CD4-positive, alpha-beta T cell (primary cell): ENCODE measurements around the gene TTLL12. TPM values are rescaled to one million over a fixed set of nuclear protein-coding genes. Genes with fewer than 3 reads are reported as not detected.

Experiments
- ATAC-seq: fragments of 200-7000 bp; cut with Tn5 transposase; one replicate; pipeline ENCODE4 v1.10.0; 2022; ENCODE audit warnings: mild to moderate bottlenecking; ENCODE audit not compliant: poor library complexity
- CTCF ChIA-PET: fragments of 350-600 bp; sonication (Branson Sonifier 250); formaldehyde crosslinking; loops from one replicate; lab custom pipeline; 2021; ENCODE audit warnings: antibody characterized with exemption, inconsistent platforms; lab: Charles Lee
- POLR2A ChIA-PET: fragments of 350-600 bp; sonication (Branson Sonifier 250); formaldehyde crosslinking; loops from one replicate; lab custom pipeline; 2021; ENCODE audit warnings: antibody characterized with exemption, inconsistent platforms; lab: Charles Lee
- DNase-seq, 14 experiments: peaks; one replicate each; pipeline ENCODE4 v3.0.0-alpha.2; 2013 to 2020; ENCODE audit warnings: mixed read lengths in 2 of 14
- H3K27ac ChIP-seq, 2 donors: one replicate each; pipeline versions ENCODE4 v1.5.1 to v1.7.0; 2013; ENCODE audit warnings: low read length in 2 of 2, low read depth in 1 of 2, mild to moderate bottlenecking in 1 of 2
- H3K27me3 ChIP-seq, 2 experiments: 1 replicate in 1 of 2; 2 replicates in 1 of 2; pipeline versions ENCODE4 v1.6.1 to v1.7.0; 2013; ENCODE audit warnings: low read length in 2 of 2, control low read depth in 1 of 2, mild to moderate bottlenecking in 1 of 2, moderate library complexity in 1 of 2; ENCODE audit not compliant: insufficient read depth in 2 of 2, control insufficient read depth in 1 of 2
- H3K36me3 ChIP-seq: one replicate; pipeline ENCODE4 v1.6.1; 2013; ENCODE audit warnings: low read length, control low read depth; ENCODE audit not compliant: insufficient read depth
- H3K4me1 ChIP-seq: one replicate; pipeline ENCODE4 v1.6.1; 2013; ENCODE audit warnings: low read length, control low read depth; ENCODE audit not compliant: insufficient read depth
- H3K4me3 ChIP-seq: one replicate; pipeline ENCODE4 v1.5.1; 2013; ENCODE audit warnings: mild to moderate bottlenecking, low read length, moderate library complexity
- H3K9me3 ChIP-seq, 2 experiments: 1 replicate in 1 of 2; 2 replicates in 1 of 2; pipeline versions ENCODE4 v1.6.1 to v1.7.0; 2013; ENCODE audit warnings: low read length in 2 of 2, mild to moderate bottlenecking in 2 of 2, control low read depth in 1 of 2, moderate library complexity in 1 of 2; ENCODE audit not compliant: control insufficient read depth in 1 of 2, insufficient read depth in 1 of 2
- H3K27ac Mint-ChIP-seq: one replicate; pipeline ENCODE4 v1.8.0; 2020; ENCODE audit warnings: mixed read lengths
- H3K27me3 Mint-ChIP-seq: one replicate; pipeline ENCODE4 v1.8.0; 2021; ENCODE audit warnings: mixed read lengths
- H3K36me3 Mint-ChIP-seq: one replicate; pipeline ENCODE4 v1.8.0; 2021; ENCODE audit warnings: low read depth, mixed read lengths
- H3K4me1 Mint-ChIP-seq: one replicate; pipeline ENCODE4 v1.8.0; 2021; ENCODE audit warnings: low read depth, mixed read lengths
- H3K4me3 Mint-ChIP-seq: one replicate; pipeline ENCODE4 v1.8.0; 2020; ENCODE audit warnings: mild to moderate bottlenecking, mixed read lengths
- H3K9me3 Mint-ChIP-seq: one replicate; pipeline ENCODE4 v1.8.0; 2020; ENCODE audit warnings: mixed read lengths
- CTCF ChIP-seq: fragments of 200-600 bp; IDR thresholded peaks from one replicate; pipeline ENCODE4 v1.8.0; 2022; ENCODE audit warnings: antibody characterized with exemption, mild to moderate bottlenecking
- intact Hi-C, 2 experiments: fragments of 100-400 bp; cut with DNase I in 1 of 2; cut with micrococcal nuclease in 1 of 2; formaldehyde crosslinking; loops; one replicate each; pipeline versions ENCODE4 v1.15.1 to v1.9.0; 2023 to 2025; cut with DNase I, micrococcal nuclease
- total RNA-seq, 174 experiments: library from RNA in 2 of 174; stranded (reverse) in 2 of 174; gene quantifications; one replicate each; pipeline ENCODE4 v1.2.3 and lab custom pipeline; 2021 to 2026

TTLL12 gene
- total RNA-seq, 2 experiments from 2014 or later: 5.0 to 6.6 TPM

GRCh38 chr22:43226377-43227238 is 39.7 kb upstream of the TTLL12 start:
- peaks cover 6% of the 10 kb centered on the region for H3K4me1 ChIP-seq
- peaks cover 5% of the 10 kb centered on the region for H3K4me1 Mint-ChIP-seq
- TF ChIP-seq CTCF: no peak
- no peak overlapping the region for H3K4me3 Mint-ChIP-seq
- H3K36me3 Mint-ChIP-seq: no peaks in the 10 kb centered on the region
- no peaks in the 10 kb centered on the region for H3K9me3 Mint-ChIP-seq
- ATAC-seq (no peak), DNase-seq (no peak)
- H3K27me3 Mint-ChIP-seq: peaks cover 10% of the 10 kb centered on the region
- H3K9me3 ChIP-seq: no peaks in the 10 kb centered on the region
- no peak overlapping the region for H3K27ac ChIP-seq
- H3K36me3 ChIP-seq: no peaks in the 10 kb centered on the region
- no peaks in the 10 kb centered on the region for H3K27me3 ChIP-seq
- POLR2A ChIA-PET: no interaction called here
- no peak overlapping the region for H3K4me3 ChIP-seq
- H3K27ac Mint-ChIP-seq: no peak overlapping the region
- CTCF ChIA-PET: interaction anchor here (1.9 kb wide), 1 partner anchor 120 kb away, joined by 6 read pairs; no protein-coding TSS in a partner anchor
- intact Hi-C loops: no loop called here

DNA sequence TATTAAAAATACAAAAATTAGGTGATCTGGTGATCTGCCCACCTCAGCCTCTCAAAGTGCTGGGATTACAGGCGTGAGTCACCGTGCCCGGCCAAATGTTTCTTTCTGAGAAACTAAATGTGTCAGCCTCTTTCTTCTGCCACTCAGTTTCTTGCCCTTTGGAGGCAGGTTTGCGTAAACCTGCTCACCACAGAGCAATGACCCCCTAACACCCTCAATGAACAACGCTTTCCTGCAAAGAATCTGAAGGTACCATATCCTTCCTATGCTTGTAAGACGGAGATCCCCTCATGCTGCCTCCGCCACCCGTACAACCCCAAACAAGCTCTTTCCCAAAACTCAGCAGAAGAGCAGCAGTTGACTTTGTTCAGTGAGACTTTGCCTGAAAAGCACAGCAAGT is 38.7 kb upstream of the TTLL12 start:
- Histone ChIP-seq H3K4me3 (no peak overlapping the region), H3K9me3 (no peaks in the 10 kb centered on the region), H3K27me3 (no peaks in the 10 kb centered on the region), H3K4me1 (no peaks in the 10 kb centered on the region), H3K36me3 (no peaks in the 10 kb centered on the region), H3K27ac (no peak overlapping the region)
- no peaks in the 10 kb centered on the region for H3K9me3 Mint-ChIP-seq
- H3K27ac Mint-ChIP-seq: no peak overlapping the region
- ChIA-PET POLR2A (no interaction called here), CTCF (no interaction called here)
- ATAC-seq (no peak), DNase-seq (no peak)
- intact Hi-C loops: no loop called here
- no peaks in the 10 kb centered on the region for H3K36me3 Mint-ChIP-seq
- TF ChIP-seq CTCF: no peak
- peaks cover 4% of the 10 kb centered on the region for H3K27me3 Mint-ChIP-seq
- H3K4me1 Mint-ChIP-seq: no peaks in the 10 kb centered on the region
- no peak overlapping the region for H3K4me3 Mint-ChIP-seq

- ATAC-seq: no peak
Measured at GRCh38 chr22:43222987-43223386, 36.1 kb upstream of the TTLL12 start.

More at GRCh38 chr22:43222987-43223386, 36.1 kb upstream of the TTLL12 start:
- no peaks in the 10 kb centered on the region for H3K4me1 Mint-ChIP-seq
- no peak overlapping the region for H3K27ac ChIP-seq
- H3K27me3 Mint-ChIP-seq: peaks cover 4% of the 10 kb centered on the region
- no peak overlapping the region for H3K4me3 Mint-ChIP-seq
- POLR2A ChIA-PET: no interaction called here
- CTCF ChIA-PET: no interaction called here
- H3K27me3 ChIP-seq: no peaks in the 10 kb centered on the region
- H3K4me1 ChIP-seq: no peaks in the 10 kb centered on the region
- H3K36me3 ChIP-seq: no peaks in the 10 kb centered on the region
- intact Hi-C loops: no loop called here
- no peaks in the 10 kb centered on the region for H3K36me3 Mint-ChIP-seq
- no peak overlapping the region for H3K4me3 ChIP-seq
- H3K27ac Mint-ChIP-seq: no peak overlapping the region
- H3K9me3 ChIP-seq: peaks cover 0 to 6% of the 10 kb centered on the region in 2 experiments
- no peak for TF ChIP-seq CTCF
- no peak for DNase-seq
- no peaks in the 10 kb centered on the region for H3K9me3 Mint-ChIP-seq
